Measurements from ENCODE around the gene MRPS18B.

The MRPS18B gene

DNA sequence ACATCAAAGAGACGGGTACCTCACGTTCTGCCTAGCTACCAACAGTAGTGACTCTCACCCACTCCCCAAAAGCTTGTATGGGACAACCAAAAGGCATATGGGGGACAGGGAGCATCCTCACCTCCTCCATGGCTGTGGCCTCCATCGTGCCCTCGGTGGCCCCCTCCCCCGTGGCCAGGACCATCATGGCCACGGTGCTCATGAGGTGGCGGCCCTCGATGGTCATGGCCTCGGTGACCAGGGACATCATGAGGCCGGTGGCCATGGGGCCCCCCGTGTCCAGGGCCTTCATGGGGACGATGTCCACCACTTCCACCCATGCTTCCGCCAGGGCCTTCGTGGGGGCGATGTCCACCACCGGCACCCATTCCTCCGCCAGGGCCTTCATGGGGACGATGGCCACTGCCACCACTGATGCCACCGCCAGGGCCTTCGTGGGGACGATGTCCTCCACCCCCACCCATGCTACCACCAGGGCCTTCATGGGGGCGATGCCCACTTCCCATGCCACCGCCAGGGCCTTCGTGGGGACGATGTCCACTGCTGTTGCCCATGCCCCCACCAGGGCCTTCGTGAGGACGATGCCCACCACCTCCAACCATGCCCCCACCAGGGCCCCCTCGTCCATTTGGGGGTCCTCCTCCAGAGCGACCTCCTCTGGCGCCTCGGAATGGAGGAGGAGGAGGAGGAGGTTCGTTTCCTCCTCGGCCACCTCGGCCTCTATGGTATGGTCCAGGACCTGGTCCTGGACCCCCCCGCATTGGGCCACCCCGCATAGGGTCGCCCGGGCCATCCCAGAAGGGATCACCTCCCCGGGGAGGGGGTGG, 15.6 kb upstream of the MRPS18B start:
- no peak for DNase-seq (ENCODE audit: low read depth in 1 of 2, low spot score in 1 of 2)

DNA sequence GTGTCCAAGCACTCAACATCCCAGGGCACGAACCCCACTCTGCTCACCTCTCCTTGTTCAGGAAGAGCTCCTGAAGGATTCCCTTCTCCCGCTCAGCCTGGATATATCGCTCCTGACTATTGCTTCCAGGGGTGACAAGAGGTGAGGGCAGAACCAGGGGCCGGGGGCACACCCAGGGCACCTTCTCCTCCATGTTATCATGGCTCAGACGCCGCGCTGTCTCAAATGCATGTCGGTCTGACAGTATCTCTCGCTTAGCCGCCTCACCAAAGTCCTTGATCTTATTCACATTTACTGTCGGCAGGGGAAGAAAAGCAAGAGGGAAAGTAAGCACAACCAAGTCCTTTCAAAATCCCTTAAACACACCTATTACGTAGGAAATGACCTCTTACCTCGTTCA, 13.7 kb upstream of the MRPS18B start:
- DNase-seq (ENCODE audit: low read depth in 1 of 2, low spot score in 1 of 2), result no peak

DNA sequence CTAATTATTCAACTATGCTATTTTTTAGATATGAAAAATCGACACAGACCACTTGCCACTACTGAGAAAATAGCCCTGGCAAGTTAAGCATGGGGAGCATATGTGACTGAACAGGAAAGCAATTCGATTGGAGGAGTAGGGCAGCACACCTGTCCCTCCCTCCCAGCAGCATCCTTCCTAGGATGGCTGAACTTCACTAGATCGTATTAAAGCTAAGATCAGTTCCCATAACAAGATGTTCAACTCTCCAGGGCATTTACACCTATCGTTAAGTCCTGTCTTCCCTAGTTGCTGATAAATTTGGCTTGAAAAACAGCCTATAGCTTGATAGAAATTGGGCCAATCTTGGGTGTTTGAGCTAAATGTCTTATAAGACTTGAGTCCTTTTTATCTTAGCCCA, 7.6 kb upstream of the MRPS18B start:
- no peak for DNase-seq (ENCODE audit: low read depth in 1 of 2, low spot score in 1 of 2)

DNA sequence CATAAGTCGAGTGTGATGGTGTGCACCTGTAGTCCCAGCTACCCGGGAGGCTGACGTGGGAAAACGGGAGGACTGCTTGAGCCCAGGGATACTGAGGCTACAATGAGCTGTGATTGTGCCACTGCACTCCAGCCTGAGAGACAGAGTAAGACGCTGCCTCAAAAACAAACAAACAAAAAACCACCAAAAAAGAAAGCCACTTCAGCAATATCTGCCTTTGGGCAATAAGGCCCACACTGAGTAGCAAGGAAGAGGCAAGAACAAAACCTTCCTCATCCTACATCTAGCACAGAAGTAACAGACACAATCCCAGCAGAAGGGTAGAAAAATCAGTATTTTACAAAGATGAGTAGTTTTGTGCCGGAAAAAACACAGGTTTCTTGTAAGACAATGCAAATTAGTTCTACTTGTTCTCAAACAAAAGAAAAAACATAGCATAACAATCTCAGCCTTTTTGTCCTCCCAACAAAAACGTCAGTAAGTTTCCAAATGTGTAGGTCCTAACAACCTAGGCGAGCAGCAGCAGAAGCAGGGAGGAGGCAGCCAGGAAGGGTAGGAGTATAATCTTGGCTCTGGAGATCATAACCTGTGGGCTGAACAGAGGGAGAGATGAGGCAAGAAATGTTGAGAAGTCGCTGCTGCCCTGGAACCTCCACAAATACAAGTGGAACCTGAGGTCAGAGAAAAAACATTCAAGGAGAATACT, 6.3 kb upstream of the MRPS18B start:
- no peak for DNase-seq (ENCODE audit: low read depth in 1 of 2, low spot score in 1 of 2)

DNA sequence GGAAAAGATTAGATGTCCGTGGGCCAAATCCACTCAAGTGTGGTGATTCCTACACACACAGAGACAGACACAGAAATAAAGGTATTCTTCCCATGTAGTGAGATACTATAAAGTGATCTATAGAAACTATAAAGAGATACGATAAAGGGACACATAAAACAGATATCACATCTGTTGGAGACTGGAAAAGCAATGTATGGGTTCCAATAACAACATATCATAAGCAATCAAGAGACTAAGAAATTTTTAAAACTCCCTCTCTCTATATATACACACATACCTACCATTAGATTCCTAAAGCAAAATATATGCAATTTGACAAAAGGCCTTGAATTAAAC, 5.8 kb upstream of the MRPS18B start:
- DNase-seq (ENCODE audit: low read depth in 1 of 2, low spot score in 1 of 2), result no peak

DNA sequence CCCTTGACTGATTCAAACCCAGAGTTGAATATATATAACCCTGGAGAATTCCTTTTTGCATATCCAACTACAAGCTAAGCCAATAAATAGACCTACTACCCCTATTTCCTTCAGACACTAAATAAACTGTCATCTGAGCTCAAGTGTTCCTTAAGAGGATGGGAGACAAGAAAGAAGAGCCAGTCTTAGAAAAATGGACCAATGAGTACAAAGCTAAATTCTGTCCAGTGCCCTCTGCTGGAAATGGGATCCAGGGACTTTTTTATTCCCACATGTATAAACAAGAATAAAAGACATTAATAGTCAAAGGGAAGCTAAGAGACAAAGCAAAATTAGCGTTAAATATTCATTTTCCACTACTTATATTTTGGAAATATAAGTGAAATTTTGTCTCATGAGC, 5.4 kb upstream of the MRPS18B start:
- no peak for DNase-seq (ENCODE audit: low read depth in 1 of 2, low spot score in 1 of 2)

DNA sequence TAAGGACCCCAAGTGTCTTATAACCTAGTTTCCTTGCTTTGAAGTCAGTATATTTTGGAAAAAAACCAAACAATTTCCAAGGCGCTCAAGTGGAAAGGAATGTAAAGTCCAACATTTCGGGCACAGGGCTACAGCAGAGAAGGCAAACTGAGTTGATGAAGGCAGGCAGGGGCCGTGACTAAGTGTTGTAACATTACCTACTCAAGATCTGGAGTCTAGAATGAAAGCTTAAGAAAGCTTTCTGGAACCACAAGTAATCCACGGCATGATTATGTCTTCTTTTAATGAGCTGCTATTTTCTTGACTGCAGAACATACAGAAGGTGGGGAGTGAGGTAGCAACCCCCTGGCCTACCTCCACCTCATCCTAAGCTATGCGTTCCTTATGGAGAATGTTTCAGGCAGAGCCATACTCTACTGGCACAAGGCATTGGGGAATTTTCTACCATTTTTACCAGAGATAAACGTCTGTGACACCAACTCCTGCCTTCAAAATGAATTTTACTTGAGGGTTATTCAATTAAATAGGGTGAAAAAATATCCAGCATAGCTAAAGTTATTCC, 4.9 kb upstream of the MRPS18B start:
- no peak for DNase-seq (ENCODE audit: low read depth in 1 of 2, low spot score in 1 of 2)

DNA sequence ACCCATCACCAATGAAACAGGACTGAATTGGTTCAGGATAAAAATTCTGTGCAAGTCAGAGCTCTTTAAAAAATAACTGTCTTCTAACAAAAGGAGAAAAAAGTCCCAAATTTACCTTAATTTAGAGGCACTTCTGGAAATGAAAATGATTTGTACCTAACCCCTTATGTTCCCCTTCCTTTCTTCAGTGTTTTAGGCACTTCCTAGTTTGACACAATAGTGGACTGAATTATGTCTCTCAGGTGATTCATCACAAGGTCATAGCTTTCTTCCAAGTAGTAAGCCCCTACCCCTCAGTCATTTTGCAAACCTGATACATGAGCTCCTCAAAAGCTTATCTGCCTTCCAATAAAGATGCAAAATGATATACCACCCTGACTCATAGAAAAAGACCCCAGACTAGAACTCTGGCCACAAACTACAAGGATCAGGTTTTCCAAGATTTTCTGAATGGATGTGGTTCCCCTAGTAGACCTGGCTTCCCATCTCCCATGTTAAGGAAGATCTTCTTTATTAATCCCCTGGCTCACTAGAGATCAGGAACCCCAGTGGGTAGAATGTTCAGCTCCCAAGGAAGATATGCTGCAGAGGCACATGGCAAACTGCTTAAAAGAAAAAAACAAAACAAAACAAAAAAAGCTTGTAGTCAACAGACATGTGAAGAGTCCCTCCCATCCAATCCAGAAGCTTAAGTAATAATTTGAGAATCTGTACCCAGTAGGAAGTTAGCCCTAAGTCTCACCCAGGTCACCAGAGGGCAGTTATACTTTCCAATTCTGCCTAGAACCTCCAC, 4.2 kb upstream of the MRPS18B start:
- DNase-seq (ENCODE audit: low read depth in 1 of 2, low spot score in 1 of 2), result no peak

DNA sequence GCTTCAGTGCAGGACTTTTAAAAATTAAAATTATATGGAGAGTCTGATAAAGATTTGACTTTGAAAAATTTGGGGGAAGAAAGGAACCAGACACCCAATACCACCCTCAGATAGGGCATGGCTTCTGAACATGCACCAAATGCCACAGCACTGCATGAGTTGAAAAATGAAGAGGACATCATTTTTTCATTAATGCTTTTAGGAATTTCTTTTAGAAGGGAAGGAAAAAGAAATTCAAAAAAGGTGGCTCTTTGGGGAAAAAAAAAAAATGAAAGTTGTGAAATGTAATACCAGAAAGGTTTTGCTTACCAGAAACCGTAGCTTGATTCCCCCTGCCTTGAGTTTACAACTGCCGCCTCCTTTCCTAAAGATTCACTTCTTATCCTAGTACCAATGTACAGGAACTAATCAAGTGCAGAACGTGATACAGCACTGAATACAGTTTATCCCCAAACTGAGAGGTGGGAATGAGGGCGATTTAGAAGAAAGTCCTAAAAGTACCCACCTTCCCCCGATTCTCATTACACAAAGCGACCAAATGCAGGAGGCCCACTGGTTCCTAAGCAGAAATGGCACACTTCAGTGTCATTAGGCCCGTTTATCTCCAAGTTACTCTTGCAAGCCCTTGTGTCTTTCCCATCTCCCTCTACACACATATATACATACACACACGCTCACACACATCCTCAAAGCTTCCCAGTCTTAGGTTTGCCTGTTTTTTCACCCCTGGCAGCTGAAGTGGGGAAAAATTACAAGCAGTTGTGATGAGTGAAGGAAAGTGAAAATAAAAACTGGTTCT, 3.4 kb upstream of the MRPS18B start:
- no peak for DNase-seq (ENCODE audit: low read depth in 1 of 2, low spot score in 1 of 2)

DNA sequence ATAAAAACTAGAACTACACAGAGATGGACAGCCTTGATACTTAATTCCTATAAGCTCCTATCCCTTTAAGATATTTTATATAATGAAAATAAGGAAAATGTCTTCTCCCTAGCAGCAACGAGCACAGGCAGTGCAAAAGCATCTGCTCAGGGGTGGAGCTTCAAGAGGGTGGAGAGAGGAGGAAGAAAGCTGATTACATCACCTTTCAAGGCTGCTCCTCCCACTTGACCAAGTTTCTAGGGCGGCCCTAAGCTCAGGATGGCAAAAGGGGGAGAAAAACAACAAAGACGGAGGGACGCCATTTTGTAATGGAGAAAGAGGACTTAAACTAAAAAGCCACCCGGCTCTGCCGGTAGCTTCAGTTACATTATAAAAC, 2.8 kb upstream of the MRPS18B start:
- DNase-seq (ENCODE audit: low read depth in 1 of 2, low spot score in 1 of 2), result peak; percentile 34 to 74

DNA sequence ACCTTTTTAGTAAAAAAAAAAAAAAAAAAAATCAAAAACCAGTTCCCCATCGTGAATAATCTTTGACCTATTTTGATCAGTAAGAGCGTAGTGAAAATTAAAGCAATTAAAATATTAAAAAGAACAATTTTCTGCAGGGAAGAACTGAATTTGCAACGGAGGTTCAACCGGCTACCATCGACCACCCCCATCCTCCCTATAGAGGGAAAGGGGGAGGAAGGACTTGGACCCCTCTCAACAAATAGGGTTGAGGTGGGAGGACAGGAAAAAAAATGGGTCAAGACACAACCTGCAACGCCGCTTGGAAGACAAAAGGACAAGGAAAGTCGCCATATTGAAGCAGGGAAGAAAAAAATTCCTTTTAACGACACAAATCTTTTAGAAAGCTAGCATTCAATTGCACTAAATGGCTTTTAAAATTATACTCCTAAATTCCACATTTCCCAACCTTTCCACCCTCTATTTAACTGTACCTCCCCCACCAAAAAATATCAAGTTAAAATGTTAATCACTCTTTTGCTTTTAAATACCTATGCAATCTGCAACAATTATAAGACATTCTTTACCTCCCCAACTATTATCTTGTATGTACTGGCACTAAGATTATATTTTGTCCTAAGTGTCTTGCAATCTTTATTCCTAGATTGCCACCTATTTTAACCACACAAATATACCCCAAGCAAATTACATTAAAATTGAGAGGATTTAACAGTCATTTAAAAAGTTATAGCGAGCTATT, 2.3 kb upstream of the MRPS18B start:
- no peak for DNase-seq (ENCODE audit: low read depth in 1 of 2, low spot score in 1 of 2)

DNA sequence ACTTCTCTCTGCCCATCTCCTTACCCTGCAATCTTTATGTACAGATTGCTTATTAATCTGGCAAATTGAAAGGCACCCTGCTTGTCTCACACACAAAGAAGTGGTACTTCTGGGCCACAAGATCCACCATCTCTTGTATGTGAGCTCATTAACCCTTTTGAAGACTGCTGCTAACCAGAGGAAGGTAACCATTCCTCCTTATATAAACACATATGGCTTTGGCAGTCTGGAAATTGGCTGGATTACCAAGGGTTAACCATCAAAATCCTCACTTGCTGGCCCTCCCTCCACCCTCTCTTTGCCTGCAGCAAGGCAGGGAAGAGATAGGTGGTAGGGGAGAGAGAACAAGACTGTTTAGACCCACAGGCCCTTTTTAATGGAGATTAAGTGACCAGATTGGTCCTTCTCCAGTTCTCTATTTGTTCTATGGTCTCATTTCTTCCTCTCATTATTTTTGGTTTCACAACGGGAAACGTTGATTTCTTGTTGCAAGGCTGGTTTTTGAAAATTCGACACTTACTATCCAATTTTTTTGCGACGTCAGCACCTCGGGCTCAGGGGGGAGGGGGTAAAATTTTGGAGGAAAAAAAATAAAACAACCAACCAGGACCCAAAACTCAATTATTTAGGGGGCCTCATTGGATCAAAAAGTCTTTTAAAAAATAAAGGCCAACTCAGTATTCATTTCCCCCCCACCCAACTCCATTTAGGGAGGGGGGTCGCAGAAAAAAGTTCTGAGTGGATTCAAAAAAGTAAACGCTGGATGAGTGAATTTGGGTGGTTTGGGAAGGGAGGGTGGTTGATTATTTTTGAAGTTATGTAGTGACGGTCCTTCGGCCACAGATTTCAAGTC, 1.5 kb upstream of the MRPS18B start:
- DNase-seq (ENCODE audit: low read depth in 1 of 2, low spot score in 1 of 2), result no peak

DNA sequence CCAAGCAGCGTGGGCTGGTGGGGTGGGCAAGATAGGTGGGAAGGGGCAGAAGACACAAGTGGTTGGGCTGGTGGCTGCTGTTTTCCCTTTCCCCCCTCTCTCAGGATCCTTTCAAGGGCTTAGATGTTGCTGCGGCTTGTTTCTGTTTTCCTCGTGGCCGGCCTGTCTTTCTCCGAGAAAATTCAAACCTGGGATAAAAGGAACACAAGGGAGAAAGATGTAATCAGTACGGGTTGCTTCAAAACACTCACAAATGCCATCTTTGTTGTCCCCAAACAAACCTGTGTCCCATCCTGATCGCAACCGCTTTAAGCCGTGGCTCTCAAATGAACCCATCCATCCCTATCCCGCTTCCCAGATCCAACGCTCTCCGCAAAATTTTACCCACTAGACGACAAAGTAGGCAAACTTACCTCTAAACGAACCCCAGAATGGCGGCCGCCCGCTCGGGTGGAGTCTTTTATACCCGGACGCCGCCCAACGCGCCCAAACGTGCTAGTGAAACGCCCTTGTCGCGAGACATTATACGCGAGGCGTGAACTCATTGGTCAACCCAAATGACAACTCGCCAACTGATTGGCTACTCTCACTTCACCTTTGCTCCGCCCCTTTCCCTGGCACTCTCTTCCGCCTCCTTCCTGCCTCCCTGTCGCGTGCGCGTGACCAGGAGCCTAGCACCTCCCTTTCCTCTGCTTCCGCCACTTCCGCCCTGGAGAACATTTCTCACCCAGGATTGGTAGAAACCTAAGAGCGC, 652 bp upstream of the MRPS18B start, which contains the start of gene PPP1R10:
Gene PPP1R10, minus strand, starts transcription at position 433 of the 754 bp plus-strand sequence. CDS start 7,299 bp downstream, outside the sequence.
- DNase-seq (ENCODE audit: low read depth in 1 of 2, low spot score in 1 of 2), result peak; percentile 90 to 97

DNA sequence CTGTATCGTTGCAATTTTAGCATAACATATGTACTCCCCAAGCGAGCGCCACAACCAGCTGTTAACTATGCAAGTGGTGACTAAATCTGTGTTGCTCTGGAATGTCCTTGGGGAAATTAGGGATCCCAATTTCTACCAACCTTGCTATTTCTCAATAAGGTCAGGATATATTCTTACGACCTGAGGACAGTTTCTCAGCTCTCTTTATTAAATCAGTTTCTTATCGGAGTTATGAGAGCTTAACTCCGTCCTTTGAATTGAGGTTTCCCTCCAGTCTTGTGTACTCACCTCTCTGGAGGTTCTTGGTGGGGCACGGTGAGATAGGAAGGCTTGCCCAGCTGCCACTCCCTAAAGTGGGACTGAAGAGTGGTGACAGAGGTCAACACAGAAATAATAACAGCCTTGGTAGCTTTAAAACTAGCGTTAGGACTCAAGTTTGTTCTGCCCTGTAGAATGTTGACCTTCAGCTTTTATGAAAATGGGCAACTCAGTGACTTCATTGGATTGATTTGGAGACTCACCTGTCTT, 694 bp downstream of the MRPS18B start:
- DNase-seq (ENCODE audit: low read depth in 1 of 2, low spot score in 1 of 2), result no peak

DNA sequence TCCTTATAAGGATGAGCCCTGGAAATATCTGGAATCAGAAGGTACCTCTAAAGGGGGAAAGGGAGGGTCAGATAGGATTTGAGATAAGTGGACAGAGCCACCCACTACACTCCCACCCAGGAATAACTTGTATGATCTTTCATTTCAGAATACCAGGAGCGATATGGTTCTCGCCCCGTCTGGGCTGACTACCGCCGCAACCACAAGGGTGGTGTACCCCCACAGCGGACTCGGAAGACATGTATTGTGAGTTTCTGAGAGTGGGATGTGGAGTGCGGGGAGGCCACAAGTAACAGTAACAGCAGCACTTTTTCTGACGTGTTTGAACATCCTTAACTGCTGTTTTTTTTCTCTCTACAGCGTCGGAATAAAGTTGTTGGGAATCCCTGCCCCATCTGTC, 1.9 kb downstream of the MRPS18B start:
- no peak for DNase-seq (ENCODE audit: low read depth in 1 of 2, low spot score in 1 of 2)

DNA sequence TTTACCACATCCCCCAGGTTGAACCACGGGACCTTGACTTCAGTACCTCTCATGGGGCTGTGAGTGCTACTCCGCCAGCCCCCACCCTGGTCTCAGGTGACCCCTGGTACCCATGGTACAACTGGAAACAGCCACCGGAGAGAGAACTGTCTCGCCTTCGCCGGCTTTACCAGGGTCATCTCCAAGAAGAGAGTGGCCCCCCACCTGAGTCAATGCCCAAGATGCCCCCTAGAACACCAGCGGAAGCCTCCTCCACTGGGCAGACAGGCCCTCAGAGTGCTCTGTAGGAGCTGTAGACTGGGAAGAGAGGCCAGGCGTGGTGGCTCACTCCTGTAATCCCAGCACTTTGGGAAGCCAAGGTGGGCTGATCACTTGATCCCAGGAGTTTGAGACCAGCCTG, 7.9 kb downstream of the MRPS18B start:
- DNase-seq (ENCODE audit: low read depth in 1 of 2, low spot score in 1 of 2), result no peak

DNA sequence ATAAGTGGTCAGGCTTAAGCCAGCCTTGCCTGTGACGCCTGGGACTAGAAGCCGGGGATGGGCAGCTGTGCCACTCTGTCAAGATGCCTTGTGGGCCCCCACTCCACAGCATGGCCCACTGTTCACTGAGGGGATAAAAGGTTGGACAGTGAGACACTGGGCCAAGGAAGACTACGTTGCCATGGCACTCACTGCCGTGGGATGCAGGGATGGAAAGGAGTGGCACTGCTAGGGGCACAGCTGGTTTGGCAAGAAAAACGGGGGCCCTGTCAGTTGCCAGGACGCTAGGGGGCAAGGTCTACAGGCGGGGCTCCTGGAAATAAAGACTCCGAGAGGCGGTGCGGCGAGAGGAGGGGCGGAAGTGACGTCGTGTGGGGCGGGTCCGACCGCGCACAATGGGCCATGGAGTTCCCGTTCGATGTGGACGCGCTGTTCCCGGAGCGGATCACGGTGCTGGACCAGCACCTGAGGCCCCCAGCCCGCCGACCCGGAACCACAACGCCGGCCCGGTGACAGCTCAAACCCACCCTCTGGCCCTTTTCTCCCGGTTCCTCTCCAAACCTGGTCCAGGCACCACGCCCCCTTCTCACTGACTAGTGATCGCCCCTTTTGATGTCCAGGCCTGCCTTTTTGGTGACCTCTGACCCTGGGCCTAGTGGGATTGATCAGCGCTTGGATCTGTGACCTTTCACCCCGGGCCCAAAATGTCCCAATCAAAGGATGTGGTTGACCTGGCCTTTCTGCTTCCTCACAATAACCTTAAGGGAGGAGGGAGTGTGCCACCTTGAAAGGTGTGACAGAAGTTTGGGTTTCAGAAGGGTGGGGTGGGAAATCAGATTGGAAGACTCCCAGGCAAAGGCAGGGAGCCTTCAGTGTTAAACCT, 9.1 kb downstream of the MRPS18B start, which contains the start of gene ATAT1:
Gene ATAT1, plus strand, starts transcription at position 391 of the 883 bp plus-strand sequence.
- DNase-seq (ENCODE audit: low read depth in 1 of 2, low spot score in 1 of 2), result peak; percentile 73 to 82
